Thyroid gland (tissue), 4 donors: ENCODE results near the gene PLPP1.

Experiments
- POLR2A ChIP-seq, 2 donors: fragments of 450-650 bp; IDR thresholded peaks; one replicate each; pipeline ENCODE4 v1.6.1; 2017; ENCODE audit warnings: antibody characterized with exemption in 2 of 2, mild to moderate bottlenecking in 2 of 2, moderate library complexity in 1 of 2
- TF ChIP-seq, protein P1 (sequence below), 6 experiments: fragments of 200-600 bp in 3 of 6; fragments of 450-650 bp in 3 of 6; sonication (generic) in 3 of 6; IDR thresholded peaks; one replicate each; pipeline ENCODE4 v1.5.1; 2016 to 2019; ENCODE audit warnings: antibody characterized with exemption in 6 of 6, mild to moderate bottlenecking in 2 of 6, inconsistent platforms in 1 of 6, moderate library complexity in 1 of 6

DNA sequence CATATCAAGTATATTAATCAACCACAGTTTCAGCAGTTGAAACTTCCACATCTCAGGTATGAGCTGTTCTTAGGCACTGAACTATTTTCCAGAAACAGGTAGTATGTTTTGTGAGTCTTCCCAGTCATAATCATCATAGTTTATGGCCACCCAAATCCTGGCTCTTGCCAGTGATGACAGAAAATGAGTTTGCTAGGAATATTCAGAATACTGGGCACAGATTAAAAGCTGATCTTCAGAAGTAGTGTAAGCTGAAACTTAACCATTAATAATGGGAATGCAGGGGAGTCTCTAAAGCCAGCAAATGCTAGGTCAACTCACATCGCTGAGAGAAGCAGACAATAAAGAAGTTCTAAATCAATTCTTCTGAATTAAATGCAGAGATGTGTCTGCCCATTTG lies 64.5 kb downstream of the PLPP1 start:
- TF ChIP-seq, protein P1, sequence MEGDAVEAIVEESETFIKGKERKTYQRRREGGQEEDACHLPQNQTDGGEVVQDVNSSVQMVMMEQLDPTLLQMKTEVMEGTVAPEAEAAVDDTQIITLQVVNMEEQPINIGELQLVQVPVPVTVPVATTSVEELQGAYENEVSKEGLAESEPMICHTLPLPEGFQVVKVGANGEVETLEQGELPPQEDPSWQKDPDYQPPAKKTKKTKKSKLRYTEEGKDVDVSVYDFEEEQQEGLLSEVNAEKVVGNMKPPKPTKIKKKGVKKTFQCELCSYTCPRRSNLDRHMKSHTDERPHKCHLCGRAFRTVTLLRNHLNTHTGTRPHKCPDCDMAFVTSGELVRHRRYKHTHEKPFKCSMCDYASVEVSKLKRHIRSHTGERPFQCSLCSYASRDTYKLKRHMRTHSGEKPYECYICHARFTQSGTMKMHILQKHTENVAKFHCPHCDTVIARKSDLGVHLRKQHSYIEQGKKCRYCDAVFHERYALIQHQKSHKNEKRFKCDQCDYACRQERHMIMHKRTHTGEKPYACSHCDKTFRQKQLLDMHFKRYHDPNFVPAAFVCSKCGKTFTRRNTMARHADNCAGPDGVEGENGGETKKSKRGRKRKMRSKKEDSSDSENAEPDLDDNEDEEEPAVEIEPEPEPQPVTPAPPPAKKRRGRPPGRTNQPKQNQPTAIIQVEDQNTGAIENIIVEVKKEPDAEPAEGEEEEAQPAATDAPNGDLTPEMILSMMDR (IDR thresholded peaks at IDR 0.05): no peak
- no peak for TF ChIP-seq POLR2A (IDR thresholded peaks at IDR 0.05)
